LNCAP (cell line): ENCODE measurements around the gene PTPRK.

Experiments used
- TF ChIP-seq, protein P1 (sequence below): fragments of 450-650 bp; IDR thresholded peaks from 2 replicates; pipeline ENCODE4 v1.5.1; 2017; ENCODE audit warnings: mild to moderate bottlenecking

Gene PTPRK

GRCh38 chr6:128275681-128276080 is 244.7 kb downstream of the PTPRK start:
- TF ChIP-seq, protein P1, sequence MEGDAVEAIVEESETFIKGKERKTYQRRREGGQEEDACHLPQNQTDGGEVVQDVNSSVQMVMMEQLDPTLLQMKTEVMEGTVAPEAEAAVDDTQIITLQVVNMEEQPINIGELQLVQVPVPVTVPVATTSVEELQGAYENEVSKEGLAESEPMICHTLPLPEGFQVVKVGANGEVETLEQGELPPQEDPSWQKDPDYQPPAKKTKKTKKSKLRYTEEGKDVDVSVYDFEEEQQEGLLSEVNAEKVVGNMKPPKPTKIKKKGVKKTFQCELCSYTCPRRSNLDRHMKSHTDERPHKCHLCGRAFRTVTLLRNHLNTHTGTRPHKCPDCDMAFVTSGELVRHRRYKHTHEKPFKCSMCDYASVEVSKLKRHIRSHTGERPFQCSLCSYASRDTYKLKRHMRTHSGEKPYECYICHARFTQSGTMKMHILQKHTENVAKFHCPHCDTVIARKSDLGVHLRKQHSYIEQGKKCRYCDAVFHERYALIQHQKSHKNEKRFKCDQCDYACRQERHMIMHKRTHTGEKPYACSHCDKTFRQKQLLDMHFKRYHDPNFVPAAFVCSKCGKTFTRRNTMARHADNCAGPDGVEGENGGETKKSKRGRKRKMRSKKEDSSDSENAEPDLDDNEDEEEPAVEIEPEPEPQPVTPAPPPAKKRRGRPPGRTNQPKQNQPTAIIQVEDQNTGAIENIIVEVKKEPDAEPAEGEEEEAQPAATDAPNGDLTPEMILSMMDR = no peak

GRCh38 chr6:128275030-128275429 is 245.4 kb downstream of the PTPRK start:
- TF ChIP-seq, protein P1 = no peak

GRCh38 chr6:128271527-128271926 is 248.9 kb downstream of the PTPRK start:
- TF ChIP-seq, protein P1 = no peak

- TF ChIP-seq, protein P1 = no peak
These were observed 249.4 kb downstream of the PTPRK start for GRCh38 chr6:128271011-128271410.

GRCh38 chr6:128266946-128267345 is 253.5 kb downstream of the PTPRK start:
- TF ChIP-seq, protein P1 = no peak

GRCh38 chr6:128265706-128266105 is 254.7 kb downstream of the PTPRK start:
- TF ChIP-seq, protein P1 = no peak

DNA sequence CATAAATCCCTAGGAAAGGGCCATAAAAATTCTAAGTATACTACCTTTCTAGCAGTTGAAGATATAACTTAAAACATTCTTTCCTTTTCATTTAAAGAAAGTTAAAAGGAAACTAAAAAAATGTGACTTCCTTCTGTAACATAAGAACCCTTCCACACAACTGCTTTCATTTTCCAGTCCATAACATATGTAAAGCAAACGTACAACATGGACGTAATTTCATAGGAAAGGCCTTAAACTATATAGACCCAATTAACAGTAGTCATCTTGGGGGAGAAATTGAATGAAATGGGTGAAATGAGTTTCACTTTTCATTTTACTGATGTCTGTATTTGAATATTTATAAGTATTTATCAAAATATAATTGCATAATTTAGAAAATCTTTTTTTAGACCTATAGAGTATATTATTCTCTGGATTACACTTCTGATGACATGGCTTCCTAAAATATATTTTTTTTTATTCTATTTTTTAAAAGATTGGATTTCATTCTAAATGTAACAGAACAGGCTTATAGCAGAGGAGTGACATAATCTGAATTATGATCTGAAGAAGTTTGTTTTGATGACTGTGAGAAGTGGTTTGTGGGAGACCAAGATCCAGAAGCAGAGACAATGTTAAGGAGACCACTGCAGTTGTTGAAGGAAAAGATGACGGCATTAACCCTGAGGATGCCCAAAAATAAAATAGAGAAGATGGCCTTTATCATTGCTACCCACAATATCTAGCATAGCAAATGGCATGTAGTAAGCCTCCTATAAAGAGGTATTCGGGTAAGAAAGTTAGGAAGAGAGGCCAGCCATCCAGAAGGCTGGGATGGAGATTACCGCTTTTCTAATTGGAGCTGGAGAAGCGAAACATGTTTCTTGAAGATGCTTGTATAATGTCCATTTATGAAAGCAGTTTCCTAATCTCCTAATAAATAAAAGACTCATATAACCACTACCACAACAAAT is 260.4 kb downstream of the PTPRK start:
- TF ChIP-seq, protein P1 = no peak
